HG03066 (cell line): ENCODE measurements around the gene JMJD4.

Experiments
- ATAC-seq: cut with Tn5 transposase; IDR thresholded peaks from one replicate; pipeline ENCODE4 v1.9.1; 2021; ENCODE audit warnings: low read depth; ENCODE audit not compliant: unreplicated experiment

Gene JMJD4

GRCh38 chr1:227769047-227769935 is 34.2 kb upstream of the JMJD4 start:
- ATAC-seq, result no peak

DNA sequence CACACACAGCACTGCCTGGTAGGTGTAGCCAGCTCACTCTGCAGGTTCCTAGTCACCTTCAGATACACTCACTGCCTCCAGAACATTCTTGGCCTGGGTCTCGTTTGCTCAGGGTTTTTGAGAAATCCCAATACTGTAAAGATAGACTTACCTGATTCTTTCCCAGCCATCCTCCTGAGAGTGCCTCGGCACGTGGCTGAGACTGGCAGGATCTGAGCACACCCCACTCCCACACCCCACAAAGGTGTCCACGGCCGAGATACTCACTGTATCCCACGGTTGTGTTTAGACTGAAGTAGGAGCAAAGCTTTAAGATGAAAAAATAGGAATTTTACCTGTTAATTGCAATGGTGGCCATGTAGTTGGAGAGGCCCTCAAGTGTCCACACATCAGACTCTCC is 33.5 kb upstream of the JMJD4 start:
- ATAC-seq, result no peak

DNA sequence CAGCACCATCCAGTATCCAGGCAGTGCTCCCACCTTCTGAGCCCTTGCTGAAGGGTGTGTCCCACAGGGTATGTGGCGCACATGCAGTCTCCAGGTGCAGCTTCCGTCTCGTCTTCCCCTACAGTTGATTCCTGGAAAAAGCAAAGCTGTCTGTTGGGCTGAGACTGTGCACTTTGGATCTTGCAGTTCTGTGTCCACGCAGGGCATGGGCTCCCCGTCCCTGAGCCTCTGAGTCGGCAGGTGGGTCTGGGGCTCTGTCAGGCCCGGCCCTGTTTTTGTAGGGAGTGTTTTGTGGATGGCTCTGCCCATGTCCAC is 33.0 kb upstream of the JMJD4 start:
- no peak for ATAC-seq

DNA sequence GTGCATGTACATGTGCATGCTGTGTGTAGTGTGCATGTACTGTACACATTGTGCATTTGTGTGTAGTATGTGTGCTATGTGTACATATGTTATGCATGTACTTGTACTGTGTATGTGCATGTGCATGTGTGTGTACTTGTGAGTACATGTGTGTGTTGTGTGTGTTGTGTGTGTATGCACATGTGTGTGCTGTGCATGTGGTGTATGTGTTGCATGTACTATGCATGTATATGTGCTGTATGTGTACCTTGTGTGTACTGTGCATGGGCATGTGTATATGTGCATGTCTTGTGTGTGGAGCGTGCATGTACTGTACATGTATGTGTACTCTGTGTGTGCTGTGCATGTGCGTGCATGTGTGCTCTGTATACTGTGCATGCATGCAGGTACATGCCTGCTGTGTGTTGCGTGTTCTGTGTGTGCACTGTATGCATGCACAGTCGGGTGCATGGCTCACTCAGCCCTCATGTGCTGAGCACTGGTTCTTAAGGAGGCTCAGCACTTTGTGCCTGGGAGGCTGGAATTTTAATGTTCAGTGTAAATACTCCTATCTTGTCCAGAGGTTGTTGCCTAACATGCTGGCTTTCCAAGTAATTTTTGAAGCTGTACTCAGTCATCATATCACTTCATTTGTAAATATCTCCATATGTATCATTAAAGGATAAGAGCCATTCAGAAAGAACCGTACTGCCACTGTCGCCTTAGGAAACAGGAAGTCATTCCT is 32.5 kb upstream of the JMJD4 start:
- no peak for ATAC-seq

DNA sequence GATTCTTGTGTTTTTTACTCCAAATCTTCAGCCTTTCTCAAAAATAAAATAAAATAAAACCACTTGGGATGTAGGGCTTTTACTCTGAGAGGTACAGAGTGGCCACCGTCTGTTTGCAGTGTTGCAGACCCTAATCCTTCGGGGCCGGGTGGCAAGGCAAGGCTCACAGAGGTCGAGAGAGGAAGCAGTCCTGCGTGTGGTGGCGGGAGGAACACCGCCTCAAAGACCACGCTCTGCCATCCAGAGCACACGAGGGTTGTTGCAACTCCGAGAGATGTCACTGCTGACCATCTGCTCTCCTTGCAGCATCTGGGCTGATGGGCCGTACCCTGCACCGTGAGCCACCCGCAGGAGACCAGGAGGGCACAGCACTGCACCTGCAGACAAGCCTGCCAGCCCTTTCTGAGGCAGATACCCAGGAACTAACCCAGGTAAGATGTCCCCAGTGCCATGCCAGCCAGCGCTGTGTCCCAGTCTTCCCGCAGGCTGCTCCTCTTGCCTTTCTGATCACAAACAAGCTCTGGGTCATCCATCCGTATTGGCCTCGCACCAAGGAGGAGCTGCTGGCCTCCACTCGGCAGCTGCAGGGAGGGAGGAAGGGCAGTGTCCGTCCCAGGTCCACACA is 31.7 kb upstream of the JMJD4 start:
- ATAC-seq, result no peak

DNA sequence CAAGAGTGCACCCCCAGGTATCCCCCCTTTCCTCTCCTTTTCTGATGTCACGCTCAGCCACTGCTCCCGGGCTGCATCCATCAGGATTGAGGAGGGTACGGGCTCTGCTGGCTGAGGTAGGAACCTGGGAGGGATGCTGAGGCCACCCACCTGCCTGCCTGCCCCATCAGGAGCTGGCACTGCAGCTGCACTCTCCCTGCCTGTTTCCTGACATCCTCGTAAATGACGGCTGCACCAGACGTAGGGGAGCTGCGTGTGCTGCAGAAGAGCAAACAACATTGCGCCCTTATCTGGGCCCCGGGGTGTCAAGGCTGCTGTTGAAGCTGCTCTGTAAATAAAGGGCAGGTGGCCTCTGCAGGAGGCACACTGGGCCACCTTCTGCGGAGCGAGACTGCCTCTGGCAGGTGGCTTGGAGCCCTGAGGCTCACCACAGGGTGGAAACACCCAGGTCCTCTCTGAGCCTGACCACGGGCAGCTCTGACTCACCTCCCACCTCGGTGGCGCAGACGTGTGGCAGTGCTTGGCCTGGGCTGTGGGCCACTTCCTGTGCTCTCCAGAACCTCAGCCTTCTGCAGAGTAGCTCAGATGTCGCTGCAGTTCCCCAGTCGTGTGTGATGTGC is 31.0 kb upstream of the JMJD4 start:
- ATAC-seq, result no peak

- ATAC-seq, result no peak
Observed at GRCh38 chr1:227765261-227766014, 30.3 kb upstream of the JMJD4 start.

- ATAC-seq, result no peak
Observed at GRCh38 chr1:227764019-227764391, 28.9 kb upstream of the JMJD4 start.

- ATAC-seq, result no peak
Observed at GRCh38 chr1:227763246-227764018, 28.3 kb upstream of the JMJD4 start.

GRCh38 chr1:227762231-227762911 is 27.3 kb upstream of the JMJD4 start:
- ATAC-seq, result peak; percentile 70

- ATAC-seq, result no peak
Observed at GRCh38 chr1:227761621-227762230, 26.6 kb upstream of the JMJD4 start.

DNA sequence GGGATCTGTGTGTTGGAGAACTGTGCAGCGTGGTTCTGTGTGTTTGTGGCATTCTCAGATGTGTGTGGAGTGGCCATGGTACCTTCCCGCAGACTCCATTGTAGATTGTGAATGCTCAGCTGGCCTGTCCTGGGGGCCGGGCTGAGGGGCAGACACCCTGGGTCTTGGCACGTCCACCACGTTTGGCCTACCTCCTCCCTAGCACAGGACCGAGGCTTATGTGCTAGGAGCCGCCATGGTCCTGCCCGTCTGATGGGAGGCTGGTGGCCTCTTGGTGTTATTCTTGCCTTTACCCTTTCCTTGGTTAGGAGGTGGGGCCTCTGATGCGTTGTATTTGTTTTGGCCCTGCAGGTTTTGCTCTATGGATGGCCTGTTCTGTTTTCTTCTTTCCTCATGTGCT is 25.3 kb upstream of the JMJD4 start:
- no peak for ATAC-seq

DNA sequence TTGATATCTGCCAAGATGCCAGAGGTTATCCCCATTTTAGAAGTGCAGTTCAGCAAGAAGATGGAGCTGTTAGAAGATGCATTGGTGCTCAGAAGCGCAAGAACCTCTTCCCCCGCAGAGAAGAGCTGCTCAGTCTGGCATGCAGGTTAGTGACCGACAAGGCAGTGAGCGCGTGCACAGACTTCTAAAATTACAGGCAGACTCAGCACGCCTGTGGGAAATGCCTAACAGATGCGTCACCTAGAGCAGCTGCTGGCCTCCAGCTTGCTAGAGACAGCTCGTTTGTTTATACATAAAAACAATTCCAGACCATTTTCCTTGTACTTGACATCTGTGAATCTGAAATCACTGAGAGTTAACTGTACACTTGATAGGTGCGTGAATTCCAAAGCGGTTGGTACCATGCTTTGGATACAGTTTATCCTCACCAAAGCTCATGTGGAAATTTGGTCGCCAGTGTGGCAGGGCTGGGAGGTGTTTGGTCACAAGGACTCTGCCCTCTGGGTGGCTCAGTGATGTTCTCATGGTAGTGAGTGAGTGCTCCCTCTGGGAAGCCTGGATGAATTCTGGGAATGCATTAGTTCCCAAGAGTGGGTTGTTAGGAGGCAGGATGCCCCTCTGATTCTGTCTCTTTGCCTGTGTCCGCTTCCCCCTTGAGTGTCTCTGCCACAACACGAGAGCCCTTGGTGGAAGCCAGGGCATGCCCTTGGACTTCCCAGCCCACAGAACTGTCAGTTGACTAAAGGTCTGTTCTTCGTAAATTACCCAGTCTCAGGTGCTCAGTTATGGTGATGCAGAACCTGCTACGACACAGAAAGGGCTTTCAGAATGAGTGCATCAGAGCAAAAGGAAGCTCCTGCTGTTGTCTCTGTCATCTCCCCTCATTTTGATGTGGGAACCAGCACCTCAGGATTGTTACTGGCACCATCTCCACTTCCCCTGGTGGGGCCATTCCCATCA is 24.5 kb upstream of the JMJD4 start:
- no peak for ATAC-seq

- ATAC-seq, result peak; percentile 38
Observed at GRCh38 chr1:227758366-227758765, 23.3 kb upstream of the JMJD4 start.

- no peak for ATAC-seq
Observed at GRCh38 chr1:227757781-227758180, 22.7 kb upstream of the JMJD4 start.

DNA sequence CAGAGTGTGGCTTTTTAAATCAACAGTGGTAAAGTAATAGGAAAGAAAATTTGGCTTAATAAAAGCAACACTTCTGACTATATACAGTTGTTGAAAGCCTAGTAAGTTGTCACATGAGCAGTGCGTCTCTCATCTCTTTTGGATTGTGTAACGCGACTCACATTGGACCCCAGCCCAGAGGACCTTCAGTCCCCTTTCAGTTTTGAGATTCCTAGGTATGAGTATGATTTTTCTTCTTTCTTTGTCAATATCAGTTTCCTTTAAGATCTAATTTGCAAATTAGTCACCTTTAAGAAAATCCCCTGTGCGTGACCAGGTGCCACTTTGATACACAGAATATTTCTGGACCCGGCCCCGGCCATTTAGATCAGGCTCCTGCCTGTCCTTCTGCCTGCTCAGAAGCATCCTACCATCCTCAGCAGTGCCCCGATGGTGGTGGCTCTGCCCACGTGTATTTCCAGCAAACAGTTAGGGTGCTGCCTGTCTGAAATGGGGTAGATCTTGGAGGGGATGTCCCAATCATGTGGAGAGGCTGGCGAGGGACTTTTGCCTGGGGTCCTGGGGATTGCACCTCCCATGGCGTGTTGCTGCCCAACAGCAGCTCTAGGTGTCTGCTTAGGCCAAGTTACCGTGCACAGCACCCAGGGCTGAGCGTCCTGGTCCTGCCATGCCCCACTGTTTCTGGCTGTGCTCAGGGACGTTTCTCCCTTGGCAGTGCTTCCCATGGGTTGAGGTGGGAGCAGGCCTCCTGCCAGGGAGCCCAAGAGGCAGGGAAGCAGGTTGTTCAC is 21.3 kb upstream of the JMJD4 start:
- ATAC-seq, result no peak

GRCh38 chr1:227754958-227755357 is 19.9 kb upstream of the JMJD4 start:
- no peak for ATAC-seq
